A673 (cell line): ENCODE results near the gene CAPG.
"Not testable (repeated sequence)": the region's sequence is repeated elsewhere in the genome, so short reads cannot be mapped to it uniquely, and the experiment has no call there.

Source experiments
- EZH2 ChIP-seq: fragments of 200-600 bp; sonication (generic); IDR thresholded peaks from 2 replicates; pipeline ENCODE4 v1.6.1; 2017; ENCODE audit warnings: borderline replicate concordance, low read depth, mild to moderate bottlenecking, mixed read lengths, antibody characterized with exemption, low read length; ENCODE audit not compliant: poor library complexity, severe bottlenecking
- TF ChIP-seq, protein P1 (sequence below): fragments of 300-800, 200-600 bp; sonication (generic); conservative IDR thresholded peaks from 2 replicates; pipeline ENCODE4 v1.5.1; 2017; ENCODE audit warnings: low read depth, mild to moderate bottlenecking, antibody characterized with exemption, low read length, moderate library complexity, mixed read lengths

DNA sequence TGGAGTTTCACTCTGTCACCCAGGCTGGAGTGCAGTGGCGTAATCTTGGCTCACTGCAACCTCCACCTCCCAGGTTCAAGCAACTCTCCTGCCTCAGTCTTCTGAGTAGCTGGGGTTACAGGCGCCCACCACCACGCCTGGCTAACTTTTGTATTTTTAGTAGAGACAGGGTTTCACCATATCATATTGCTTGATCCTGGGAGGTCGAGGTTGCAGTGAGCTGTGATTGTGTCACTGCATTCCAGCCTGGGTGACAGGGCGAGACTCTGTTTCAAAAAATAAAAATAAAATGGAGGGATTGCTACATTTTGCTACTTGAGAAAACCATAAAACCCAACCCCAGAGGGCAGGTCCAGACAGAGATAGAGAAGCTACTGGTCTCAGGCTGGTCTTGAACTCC, 27.0 kb downstream of the CAPG start:
- not testable (repeated sequence) for TF ChIP-seq EZH2
- TF ChIP-seq, protein P1, sequence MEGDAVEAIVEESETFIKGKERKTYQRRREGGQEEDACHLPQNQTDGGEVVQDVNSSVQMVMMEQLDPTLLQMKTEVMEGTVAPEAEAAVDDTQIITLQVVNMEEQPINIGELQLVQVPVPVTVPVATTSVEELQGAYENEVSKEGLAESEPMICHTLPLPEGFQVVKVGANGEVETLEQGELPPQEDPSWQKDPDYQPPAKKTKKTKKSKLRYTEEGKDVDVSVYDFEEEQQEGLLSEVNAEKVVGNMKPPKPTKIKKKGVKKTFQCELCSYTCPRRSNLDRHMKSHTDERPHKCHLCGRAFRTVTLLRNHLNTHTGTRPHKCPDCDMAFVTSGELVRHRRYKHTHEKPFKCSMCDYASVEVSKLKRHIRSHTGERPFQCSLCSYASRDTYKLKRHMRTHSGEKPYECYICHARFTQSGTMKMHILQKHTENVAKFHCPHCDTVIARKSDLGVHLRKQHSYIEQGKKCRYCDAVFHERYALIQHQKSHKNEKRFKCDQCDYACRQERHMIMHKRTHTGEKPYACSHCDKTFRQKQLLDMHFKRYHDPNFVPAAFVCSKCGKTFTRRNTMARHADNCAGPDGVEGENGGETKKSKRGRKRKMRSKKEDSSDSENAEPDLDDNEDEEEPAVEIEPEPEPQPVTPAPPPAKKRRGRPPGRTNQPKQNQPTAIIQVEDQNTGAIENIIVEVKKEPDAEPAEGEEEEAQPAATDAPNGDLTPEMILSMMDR, result not testable (repeated sequence)
